T-helper 2 cell treated with Interferon-gamma antibody and Interleukin-4, amounts not matched to agents 5 μg/mL and 100 μg/mL, for 36 hours (primary cell): ENCODE results near the gene TBC1D8.

Source experiments
- DNase-seq: peaks from one replicate; pipeline ENCODE4 v3.0.0; 2021; ENCODE audit warnings: low spot score
- H3K27ac Mint-ChIP-seq: one replicate; pipeline ENCODE4 v1.8.0; 2021; ENCODE audit warnings: mild to moderate bottlenecking, mixed read lengths
- H3K27me3 Mint-ChIP-seq: one replicate; pipeline ENCODE4 v1.8.0; 2021; ENCODE audit warnings: low read depth, mixed read lengths
- H3K36me3 Mint-ChIP-seq: one replicate; pipeline ENCODE4 v1.8.0; 2021; ENCODE audit warnings: low read depth, mixed read lengths
- H3K4me1 Mint-ChIP-seq: one replicate; pipeline ENCODE4 v1.8.0; 2021; ENCODE audit warnings: low read depth, mixed read lengths
- H3K4me3 Mint-ChIP-seq: one replicate; pipeline ENCODE4 v1.8.0; 2022; ENCODE audit warnings: mild to moderate bottlenecking, moderate library complexity, mixed read lengths
- H3K9me3 Mint-ChIP-seq: one replicate; pipeline ENCODE4 v1.8.0; 2021; ENCODE audit warnings: mixed read lengths

The TBC1D8 gene

DNA sequence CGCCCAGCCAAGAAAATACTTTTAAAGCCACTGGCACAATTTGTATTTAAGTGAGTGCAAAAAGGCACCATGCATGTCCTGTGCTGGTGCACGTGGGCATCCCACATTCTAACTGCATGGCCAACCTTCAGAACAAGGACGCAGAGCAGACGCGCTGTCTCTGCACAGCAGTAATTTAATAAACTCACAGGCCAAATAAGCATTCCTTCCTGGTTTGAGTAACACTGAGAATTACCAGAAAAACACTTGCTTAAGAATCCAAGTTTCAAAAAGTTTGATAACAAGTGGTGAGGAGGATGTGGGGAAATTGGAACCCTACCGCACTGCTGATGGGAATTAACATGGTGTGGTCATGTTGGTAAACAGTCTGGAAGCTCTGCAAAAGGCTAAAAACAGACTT lies 110.4 kb downstream of the TBC1D8 start:
- Mint-ChIP-seq H3K9me3 (no peaks in the 10 kb centered on the region), H3K27me3 (peaks cover 4% of the 10 kb centered on the region), H3K27ac (no peak overlapping the region), H3K36me3 (no peaks in the 10 kb centered on the region), H3K4me3 (no peak overlapping the region), H3K4me1 (peaks cover 4% of the 10 kb centered on the region)
- no peak for DNase-seq

DNA sequence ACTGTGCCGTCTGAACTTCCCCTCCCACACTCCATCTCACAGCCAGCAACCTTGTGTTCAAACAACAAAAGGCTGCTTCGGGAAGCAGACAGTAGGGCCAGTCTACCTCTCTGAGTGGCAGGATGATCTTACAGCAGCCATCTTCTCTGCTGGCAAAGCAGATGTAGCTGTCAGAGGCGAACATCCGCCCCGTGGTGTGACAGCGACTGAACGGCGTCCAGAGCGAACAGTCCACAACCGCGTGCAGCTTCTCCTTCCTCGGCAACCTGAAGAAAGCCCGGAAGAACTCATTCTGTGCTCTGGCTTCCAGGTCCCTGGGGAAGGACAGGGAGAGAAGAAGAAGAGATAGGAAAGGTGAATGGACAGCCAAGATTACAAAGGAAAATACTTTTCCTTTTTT lies 111.1 kb downstream of the TBC1D8 start:
- no peak overlapping the region for H3K27ac Mint-ChIP-seq

GRCh38 chr2:101038455-101039255 lies 112.5 kb downstream of the TBC1D8 start:
- DNase-seq: no peak
- Mint-ChIP-seq H3K36me3 (no peaks in the 10 kb centered on the region), H3K27me3 (peaks cover 2% of the 10 kb centered on the region), H3K4me3 (no peak overlapping the region), H3K4me1 (peaks cover 4% of the 10 kb centered on the region), H3K9me3 (no peaks in the 10 kb centered on the region), H3K27ac (no peak overlapping the region)

More for the DNA sequence above, 111.1 kb downstream of the TBC1D8 start:
- Mint-ChIP-seq H3K9me3 (no peaks in the 10 kb centered on the region), H3K36me3 (no peaks in the 10 kb centered on the region), H3K4me3 (no peak overlapping the region), H3K4me1 (peaks cover 4% of the 10 kb centered on the region), H3K27me3 (peaks cover 2% of the 10 kb centered on the region)
- no peak for DNase-seq

DNA sequence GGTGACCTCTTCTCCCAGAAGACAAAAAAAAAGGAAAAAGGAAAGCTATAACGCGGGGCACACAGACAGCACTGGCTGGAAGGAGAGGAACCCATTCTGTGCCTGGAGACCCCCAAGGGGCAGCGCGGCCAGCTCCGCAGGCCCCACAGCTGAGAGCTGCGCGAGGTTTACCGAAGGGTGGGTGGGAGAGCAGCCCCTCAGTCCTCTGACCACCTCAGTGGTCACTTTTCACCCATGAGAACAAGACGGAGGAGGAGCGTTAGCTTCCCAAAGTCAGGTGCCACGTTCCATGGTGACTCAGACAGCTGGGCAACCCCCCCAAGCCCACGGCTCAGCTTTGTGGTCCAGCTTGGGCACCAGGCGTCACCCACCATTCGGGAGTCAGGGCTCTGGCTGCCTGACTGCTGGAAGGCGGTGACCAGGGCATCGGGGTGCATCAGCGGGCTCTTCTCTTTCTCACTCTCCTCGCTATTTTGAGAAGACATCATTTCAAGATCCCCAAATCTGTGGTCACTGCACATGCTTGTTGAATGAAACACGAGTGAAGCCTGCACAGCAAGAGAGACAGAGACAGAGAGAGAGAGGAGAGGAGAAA lies 113.9 kb downstream of the TBC1D8 start:
- Mint-ChIP-seq H3K9me3 (no peaks in the 10 kb centered on the region), H3K27ac (no peak overlapping the region), H3K4me1 (peaks cover 4% of the 10 kb centered on the region), H3K36me3 (no peaks in the 10 kb centered on the region), H3K27me3 (peaks cover 2% of the 10 kb centered on the region), H3K4me3 (no peak overlapping the region)
- no peak for DNase-seq

- Mint-ChIP-seq H3K27me3 (peaks cover 2% of the 10 kb centered on the region), H3K27ac (no peak overlapping the region), H3K9me3 (no peaks in the 10 kb centered on the region), H3K4me3 (no peak overlapping the region), H3K4me1 (peaks cover 4% of the 10 kb centered on the region), H3K36me3 (no peaks in the 10 kb centered on the region)
- DNase-seq: no peak
Observed at GRCh38 chr2:101036562-101036961, 114.6 kb downstream of the TBC1D8 start.

GRCh38 chr2:101032084-101032776 lies 119.0 kb downstream of the TBC1D8 start:
- H3K9me3 Mint-ChIP-seq: no peaks in the 10 kb centered on the region
- H3K36me3 Mint-ChIP-seq: no peaks in the 10 kb centered on the region
- H3K27me3 Mint-ChIP-seq: no peaks in the 10 kb centered on the region
- no peaks in the 10 kb centered on the region for H3K4me1 Mint-ChIP-seq
- no peak for DNase-seq
- H3K4me3 Mint-ChIP-seq: no peak overlapping the region
- H3K27ac Mint-ChIP-seq: no peak overlapping the region

- H3K4me1 Mint-ChIP-seq: no peaks in the 10 kb centered on the region
- H3K27me3 Mint-ChIP-seq: no peaks in the 10 kb centered on the region
- H3K9me3 Mint-ChIP-seq: no peaks in the 10 kb centered on the region
- DNase-seq: no peak
- H3K36me3 Mint-ChIP-seq: no peaks in the 10 kb centered on the region
- H3K27ac Mint-ChIP-seq: no peak overlapping the region
- H3K4me3 Mint-ChIP-seq: no peak overlapping the region
Observed at GRCh38 chr2:101030866-101031554, 120.2 kb downstream of the TBC1D8 start.

- no peak overlapping the region for H3K27ac Mint-ChIP-seq
- no peaks in the 10 kb centered on the region for H3K36me3 Mint-ChIP-seq
- no peaks in the 10 kb centered on the region for H3K9me3 Mint-ChIP-seq
- H3K4me1 Mint-ChIP-seq: no peaks in the 10 kb centered on the region
- H3K4me3 Mint-ChIP-seq: no peak overlapping the region
- H3K27me3 Mint-ChIP-seq: no peaks in the 10 kb centered on the region
- DNase-seq: no peak
Observed at GRCh38 chr2:101027852-101028251, 123.3 kb downstream of the TBC1D8 start.

DNA sequence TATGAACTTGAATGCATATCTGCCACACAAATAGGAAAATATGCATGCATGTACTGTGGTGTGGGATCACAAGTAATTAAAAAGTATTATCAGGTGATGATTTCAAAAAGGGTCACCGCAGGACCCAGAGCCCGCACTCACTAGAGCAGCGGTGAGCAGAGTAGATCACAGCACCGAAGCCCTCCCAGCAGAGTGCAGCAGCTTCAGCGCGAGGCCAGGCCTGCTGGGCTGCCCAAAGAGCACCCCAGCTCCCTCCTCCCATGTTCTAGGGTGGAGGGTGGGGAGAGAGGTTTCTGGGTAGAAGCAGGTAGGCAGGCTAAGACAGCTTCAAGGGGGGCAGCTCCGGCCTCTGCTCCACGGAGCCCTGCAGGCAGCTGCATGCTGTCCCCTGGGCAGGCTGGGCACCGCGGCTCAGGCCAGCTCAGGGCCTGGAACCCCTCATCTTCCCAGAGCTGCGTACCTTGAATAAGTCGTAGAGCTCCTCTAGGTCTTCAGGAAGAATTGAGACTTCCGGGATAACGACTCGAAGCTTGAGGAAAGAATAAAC lies 124.2 kb downstream of the TBC1D8 start:
- Mint-ChIP-seq H3K4me1 (no peaks in the 10 kb centered on the region), H3K27me3 (no peaks in the 10 kb centered on the region), H3K9me3 (no peaks in the 10 kb centered on the region), H3K4me3 (no peak overlapping the region), H3K36me3 (no peaks in the 10 kb centered on the region), H3K27ac (no peak overlapping the region)
- DNase-seq: no peak

DNA sequence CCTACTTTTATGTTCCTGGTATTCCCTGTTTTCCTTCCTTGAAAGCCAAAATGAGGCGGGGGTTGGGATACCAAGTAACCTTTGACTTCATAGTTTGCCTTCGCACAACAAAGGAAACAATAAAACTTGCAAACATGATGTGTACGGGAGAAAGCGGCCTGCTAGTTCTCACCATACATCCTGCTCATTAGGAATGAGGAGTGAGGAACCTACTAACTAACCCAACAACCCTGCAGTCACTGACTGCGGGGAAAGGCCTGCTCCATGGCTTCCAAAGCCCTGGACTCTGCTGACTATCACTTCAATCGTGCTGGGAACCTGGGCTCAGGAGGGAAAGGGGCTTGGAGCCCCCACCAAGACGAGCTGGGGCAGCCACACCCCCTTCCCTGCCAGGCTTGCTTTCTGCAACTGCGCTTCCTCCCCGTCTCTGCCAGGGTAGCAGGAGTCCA lies 124.9 kb downstream of the TBC1D8 start:
- Mint-ChIP-seq H3K27me3 (no peaks in the 10 kb centered on the region), H3K9me3 (no peaks in the 10 kb centered on the region), H3K27ac (no peak overlapping the region), H3K4me1 (no peaks in the 10 kb centered on the region), H3K36me3 (peaks cover under 1% of the 10 kb centered on the region), H3K4me3 (no peak overlapping the region)
- DNase-seq: no peak

DNA sequence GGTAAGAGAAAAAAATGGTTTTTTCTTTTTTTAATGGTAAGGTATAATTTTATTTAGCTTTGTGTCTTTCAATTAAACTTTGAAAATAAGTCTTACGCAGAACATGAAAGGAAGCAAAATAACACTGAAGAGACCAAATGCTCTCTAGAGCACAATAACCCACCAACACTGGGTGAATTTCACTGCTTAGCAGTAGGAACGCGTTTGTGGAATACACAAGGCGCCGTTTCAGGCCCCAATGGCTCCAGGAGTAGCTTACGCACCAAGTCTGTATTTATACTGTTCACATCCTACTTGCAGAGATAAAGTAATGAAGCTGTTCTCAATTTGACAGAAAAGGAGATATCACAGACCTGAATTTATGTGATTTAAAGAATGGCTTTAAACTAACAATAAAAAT lies 125.6 kb downstream of the TBC1D8 start:
- no peak for DNase-seq
- Mint-ChIP-seq H3K4me3 (no peak overlapping the region), H3K9me3 (no peaks in the 10 kb centered on the region)

DNA sequence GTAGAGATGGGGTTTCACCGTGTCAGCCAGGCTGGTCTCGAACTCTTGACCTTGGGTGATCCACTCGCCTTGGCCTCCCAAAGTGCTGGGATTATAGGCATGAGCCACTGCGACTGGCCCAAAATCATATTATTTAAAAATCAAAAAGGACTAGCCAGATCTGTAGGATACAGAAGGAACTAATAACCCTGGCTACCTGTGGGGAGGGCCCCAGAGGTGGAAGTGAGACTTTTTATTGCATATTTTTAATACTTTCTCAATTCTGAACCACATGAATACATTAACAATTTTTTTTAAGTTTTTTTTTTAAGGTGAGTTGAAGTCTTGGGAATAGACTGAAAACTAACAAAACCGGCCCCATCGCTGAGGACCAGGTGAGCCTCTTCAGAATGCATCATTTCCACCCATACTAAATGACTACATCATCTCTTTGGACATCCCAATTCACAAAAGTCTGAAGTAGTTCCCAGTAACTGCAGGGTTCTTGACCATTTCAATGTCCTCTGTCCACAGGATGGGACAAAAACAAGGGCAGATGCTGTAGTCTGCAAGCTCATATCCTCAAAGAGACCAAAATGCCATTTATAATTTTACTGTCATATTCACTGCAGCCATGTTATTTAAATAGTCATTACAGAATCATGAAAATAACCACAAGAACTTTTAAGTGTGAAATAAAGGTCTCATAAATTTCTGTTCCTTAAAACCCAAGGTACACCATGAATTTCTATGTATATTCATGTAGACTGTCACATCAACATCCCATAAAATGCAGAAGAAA lies 127.7 kb downstream of the TBC1D8 start:
- H3K36me3 Mint-ChIP-seq: peaks cover 20% of the 10 kb centered on the region
- H3K4me3 Mint-ChIP-seq: no peak overlapping the region

More for the DNA sequence above, 125.6 kb downstream of the TBC1D8 start:
- Mint-ChIP-seq H3K27me3 (no peaks in the 10 kb centered on the region), H3K27ac (no peak overlapping the region), H3K36me3 (peaks cover 8% of the 10 kb centered on the region), H3K4me1 (no peaks in the 10 kb centered on the region)

GRCh38 chr2:101022221-101022620 lies 129.0 kb downstream of the TBC1D8 start:
- Mint-ChIP-seq H3K4me3 (no peak overlapping the region), H3K4me1 (no peaks in the 10 kb centered on the region), H3K27me3 (no peaks in the 10 kb centered on the region), H3K36me3 (peaks cover 22% of the 10 kb centered on the region), H3K27ac (no peak overlapping the region), H3K9me3 (no peaks in the 10 kb centered on the region)
- DNase-seq: no peak

More for the DNA sequence above, 127.7 kb downstream of the TBC1D8 start:
- H3K4me1 Mint-ChIP-seq: no peaks in the 10 kb centered on the region
- DNase-seq: no peak
- H3K9me3 Mint-ChIP-seq: no peaks in the 10 kb centered on the region
- no peaks in the 10 kb centered on the region for H3K27me3 Mint-ChIP-seq
- H3K27ac Mint-ChIP-seq: no peak overlapping the region
